GM20431 (cell line): ENCODE data around the gene KCNA2.

Source experiments
- in situ Hi-C: fragments of 300-500 bp; cut with MseI, MboI; formaldehyde crosslinking; loops from one replicate; pipeline ENCODE4 v1.15.0; 2020; ENCODE audit warnings: low sequenced_read_pairs; ENCODE audit not compliant: unreplicated experiment

KCNA2 gene

GRCh38 chr1:110581682-110582145 is 24.4 kb downstream of the KCNA2 start:
- in situ Hi-C loops, result no loop called here

GRCh38 chr1:110580244-110580643 is 25.9 kb downstream of the KCNA2 start:
- in situ Hi-C loops, result no loop called here

- in situ Hi-C loops, result no loop called here
Observed at GRCh38 chr1:110579460-110579859, 26.7 kb downstream of the KCNA2 start.

- in situ Hi-C loops, result no loop called here
Observed at GRCh38 chr1:110576441-110576840, 29.7 kb downstream of the KCNA2 start.

- in situ Hi-C loops, result no loop called here
Observed at GRCh38 chr1:110573314-110573713, 32.8 kb downstream of the KCNA2 start.

- in situ Hi-C loops, result no loop called here
Observed at GRCh38 chr1:110572751-110573150, 33.4 kb downstream of the KCNA2 start.

- in situ Hi-C loops, result no loop called here
Observed at GRCh38 chr1:110570901-110571300, 35.3 kb downstream of the KCNA2 start.

- in situ Hi-C loops, result no loop called here
Observed at GRCh38 chr1:110570307-110570706, 35.9 kb downstream of the KCNA2 start.

- in situ Hi-C loops, result no loop called here
Observed at GRCh38 chr1:110566836-110567235, 39.3 kb downstream of the KCNA2 start.

GRCh38 chr1:110565565-110565964 is 40.6 kb downstream of the KCNA2 start:
- in situ Hi-C loops, result no loop called here

GRCh38 chr1:110563089-110563488 is 43.1 kb downstream of the KCNA2 start:
- in situ Hi-C loops, result no loop called here

GRCh38 chr1:110561596-110561995 is 44.6 kb downstream of the KCNA2 start:
- in situ Hi-C loops, result no loop called here

- in situ Hi-C loops, result no loop called here
Observed at GRCh38 chr1:110559157-110559556, 47.0 kb downstream of the KCNA2 start.

- in situ Hi-C loops, result no loop called here
Observed at GRCh38 chr1:110557481-110557880, 48.7 kb downstream of the KCNA2 start.

- in situ Hi-C loops, result no loop called here
Observed at GRCh38 chr1:110556471-110556807, 49.7 kb downstream of the KCNA2 start.

- in situ Hi-C loops, result no loop called here
Observed at GRCh38 chr1:110555807-110556470, 50.2 kb downstream of the KCNA2 start.

- in situ Hi-C loops, result no loop called here
Observed at GRCh38 chr1:110554871-110555801, 51.0 kb downstream of the KCNA2 start.

- in situ Hi-C loops, result no loop called here
Observed at GRCh38 chr1:110551278-110551809, 54.8 kb downstream of the KCNA2 start.

GRCh38 chr1:110549831-110550230 is 56.3 kb downstream of the KCNA2 start:
- in situ Hi-C loops, result no loop called here

GRCh38 chr1:110548381-110548780 is 57.8 kb downstream of the KCNA2 start:
- in situ Hi-C loops, result no loop called here

GRCh38 chr1:110547017-110547416 is 59.1 kb downstream of the KCNA2 start:
- in situ Hi-C loops, result no loop called here
